ENCODE results near the gene BNIP1.
"Not testable (repeated sequence)": the region's sequence is repeated elsewhere in the genome, so short reads cannot be mapped to it uniquely, and the experiment has no call there.

Gene BNIP1

GRCh38 chr5:173143567-173143966 lies 764 bp upstream of the BNIP1 start:
- no peak for TF ChIP-seq EZH2phosphoT487 (IDR thresholded peaks at IDR 0.05; ENCODE audit: low read depth)
- TF ChIP-seq CTCF (IDR thresholded peaks at IDR 0.05; ENCODE audit: low read depth, low read length) = no peak
- peak overlapping the region; percentile 68; the same call in 1 of the 2 replicates for H2AFZ ChIP-seq (ENCODE audit: low read depth, low read length)
- H3K27ac ChIP-seq (ENCODE audit: low read length) = no peak overlapping the region
- H3K9ac ChIP-seq (ENCODE audit: low read length) = no peak overlapping the region
- H3K9me3 ChIP-seq (ENCODE audit: insufficient read depth, low read length) = no peaks in the 10 kb centered on the region
- H3K4me2 ChIP-seq (ENCODE audit: low read length) = peak overlapping the region; percentile 45
- H3K79me2 ChIP-seq (ENCODE audit: low read length) = peaks cover 8% of the 10 kb centered on the region
- no peaks in the 10 kb centered on the region for H3K27me3 ChIP-seq (ENCODE audit: low read depth, low read length)
- no peaks in the 10 kb centered on the region for H4K20me1 ChIP-seq (ENCODE audit: insufficient read depth, low read length)
- no peak overlapping the region for H3K4me3 ChIP-seq (ENCODE audit: low read length)
- peaks cover 9% of the 10 kb centered on the region for H3K36me3 ChIP-seq (replicated peaks; ENCODE audit: low read depth, low read length)
- H3K4me1 ChIP-seq (ENCODE audit: low read length) = peaks cover 10% of the 10 kb centered on the region

- H2AFZ ChIP-seq (ENCODE audit: low read depth, low read length) = no peak overlapping the region
- H3K4me3 ChIP-seq (ENCODE audit: low read length) = no peak overlapping the region
- H3K27ac ChIP-seq (ENCODE audit: low read length) = no peak overlapping the region
- no peak overlapping the region for H3K9ac ChIP-seq (ENCODE audit: low read length)
- peaks cover 17% of the 10 kb centered on the region for H3K36me3 ChIP-seq (replicated peaks; ENCODE audit: low read depth, low read length)
- H3K4me1 ChIP-seq (ENCODE audit: low read length) = peaks cover 10% of the 10 kb centered on the region
- no peak overlapping the region for H3K4me2 ChIP-seq (ENCODE audit: low read length)
- H3K27me3 ChIP-seq (ENCODE audit: low read depth, low read length) = no peaks in the 10 kb centered on the region
- H4K20me1 ChIP-seq (ENCODE audit: insufficient read depth, low read length) = no peaks in the 10 kb centered on the region
- peaks cover 8% of the 10 kb centered on the region for H3K79me2 ChIP-seq (ENCODE audit: low read length)
- H3K9me3 ChIP-seq (ENCODE audit: insufficient read depth, low read length) = no peaks in the 10 kb centered on the region
- TF ChIP-seq CTCF (IDR thresholded peaks at IDR 0.05; ENCODE audit: low read depth, low read length) = no peak
- TF ChIP-seq EZH2phosphoT487 (IDR thresholded peaks at IDR 0.05; ENCODE audit: low read depth) = no peak
These were observed 4.0 kb downstream of the BNIP1 start for GRCh38 chr5:173148354-173148753.

GRCh38 chr5:173152547-173152946 lies 8.2 kb downstream of the BNIP1 start:
- Histone ChIP-seq H3K79me2 (ENCODE audit: low read length) (no peaks in the 10 kb centered on the region), H3K27me3 (ENCODE audit: low read depth, low read length) (no peaks in the 10 kb centered on the region), H3K27ac (ENCODE audit: low read length) (no peak overlapping the region), H3K4me2 (ENCODE audit: low read length) (no peak overlapping the region), H3K36me3 (replicated peaks; ENCODE audit: low read depth, low read length) (peaks cover 14% of the 10 kb centered on the region), H4K20me1 (ENCODE audit: insufficient read depth, low read length) (no peaks in the 10 kb centered on the region), H2AFZ (ENCODE audit: low read depth, low read length) (no peak overlapping the region), H3K9me3 (ENCODE audit: insufficient read depth, low read length) (no peaks in the 10 kb centered on the region), H3K4me1 (ENCODE audit: low read length) (no peaks in the 10 kb centered on the region), H3K9ac (ENCODE audit: low read length) (no peak overlapping the region), H3K4me3 (ENCODE audit: low read length) (no peak overlapping the region)
- TF ChIP-seq EZH2phosphoT487 (IDR thresholded peaks at IDR 0.05; ENCODE audit: low read depth) (no peak), CTCF (IDR thresholded peaks at IDR 0.05; ENCODE audit: low read depth, low read length) (no peak)

- Histone ChIP-seq H3K9ac (ENCODE audit: low read length) (no peak overlapping the region), H3K9me3 (ENCODE audit: insufficient read depth, low read length) (no peaks in the 10 kb centered on the region), H3K4me1 (ENCODE audit: low read length) (no peaks in the 10 kb centered on the region), H3K36me3 (replicated peaks; ENCODE audit: low read depth, low read length) (peaks cover 6% of the 10 kb centered on the region), H3K27me3 (ENCODE audit: low read depth, low read length) (no peaks in the 10 kb centered on the region), H4K20me1 (ENCODE audit: insufficient read depth, low read length) (no peaks in the 10 kb centered on the region), H3K27ac (ENCODE audit: low read length) (no peak overlapping the region), H3K79me2 (ENCODE audit: low read length) (no peaks in the 10 kb centered on the region), H3K4me2 (ENCODE audit: low read length) (no peak overlapping the region), H2AFZ (ENCODE audit: low read depth, low read length) (no peak overlapping the region), H3K4me3 (ENCODE audit: low read length) (no peak overlapping the region)
- TF ChIP-seq EZH2phosphoT487 (IDR thresholded peaks at IDR 0.05; ENCODE audit: low read depth) (no peak), CTCF (IDR thresholded peaks at IDR 0.05; ENCODE audit: low read depth, low read length) (no peak)
These were observed 9.5 kb downstream of the BNIP1 start for GRCh38 chr5:173153842-173154241.

- not testable (repeated sequence) for H3K4me3 ChIP-seq (ENCODE audit: low read length); H3K9me3 ChIP-seq (ENCODE audit: insufficient read depth, low read length); H3K9ac ChIP-seq (ENCODE audit: low read length); H2AFZ ChIP-seq (ENCODE audit: low read depth, low read length); H3K27me3 ChIP-seq (ENCODE audit: low read depth, low read length); H4K20me1 ChIP-seq (ENCODE audit: insufficient read depth, low read length); H3K36me3 ChIP-seq (replicated peaks; ENCODE audit: low read depth, low read length); H3K4me2 ChIP-seq (ENCODE audit: low read length); H3K4me1 ChIP-seq (ENCODE audit: low read length); H3K79me2 ChIP-seq (ENCODE audit: low read length); H3K27ac ChIP-seq (ENCODE audit: low read length)
These were observed 10.3 kb downstream of the BNIP1 start for GRCh38 chr5:173154619-173155018.

Measured in OCI-LY3 (cell line).